Fibroblast of the aortic adventitia (primary cell): ENCODE results near the gene PPP2R1B. TPM values are rescaled to one million over a fixed set of nuclear protein-coding genes. Genes with fewer than 3 reads are reported as not detected.
"Not testable (repeated sequence)": the region's sequence is repeated elsewhere in the genome, so short reads cannot be mapped to it uniquely, and the experiment has no call there.

Source experiments
- DNase-seq: peaks from one replicate; pipeline ENCODE4 v3.0.0-alpha.2; 2010; ENCODE audit warnings: low read depth
- H3K4me3 ChIP-seq: 2 replicates; pipeline ENCODE4 v1.5.1; 2011; ENCODE audit warnings: low read depth, mild to moderate bottlenecking, control low read depth, low read length, moderate library complexity
- total RNA-seq: library from RNA; depleted of rRNA; stranded (reverse); fragments of >200 nt; gene quantifications from 2 replicates; pipeline ENCODE4 v1.2.3, GENCODE V29; 2012; ENCODE audit warnings: low replicate concordance
- TF ChIP-seq, protein P1 (sequence below): IDR thresholded peaks from 2 replicates; pipeline ENCODE4 v1.5.1; 2011; ENCODE audit warnings: mild to moderate bottlenecking, low read length, control low read depth, inconsistent platforms; ENCODE audit not compliant: insufficient read depth

Gene PPP2R1B
- total RNA-seq, 1 donor = 27.1 TPM

- TF ChIP-seq, protein P1, sequence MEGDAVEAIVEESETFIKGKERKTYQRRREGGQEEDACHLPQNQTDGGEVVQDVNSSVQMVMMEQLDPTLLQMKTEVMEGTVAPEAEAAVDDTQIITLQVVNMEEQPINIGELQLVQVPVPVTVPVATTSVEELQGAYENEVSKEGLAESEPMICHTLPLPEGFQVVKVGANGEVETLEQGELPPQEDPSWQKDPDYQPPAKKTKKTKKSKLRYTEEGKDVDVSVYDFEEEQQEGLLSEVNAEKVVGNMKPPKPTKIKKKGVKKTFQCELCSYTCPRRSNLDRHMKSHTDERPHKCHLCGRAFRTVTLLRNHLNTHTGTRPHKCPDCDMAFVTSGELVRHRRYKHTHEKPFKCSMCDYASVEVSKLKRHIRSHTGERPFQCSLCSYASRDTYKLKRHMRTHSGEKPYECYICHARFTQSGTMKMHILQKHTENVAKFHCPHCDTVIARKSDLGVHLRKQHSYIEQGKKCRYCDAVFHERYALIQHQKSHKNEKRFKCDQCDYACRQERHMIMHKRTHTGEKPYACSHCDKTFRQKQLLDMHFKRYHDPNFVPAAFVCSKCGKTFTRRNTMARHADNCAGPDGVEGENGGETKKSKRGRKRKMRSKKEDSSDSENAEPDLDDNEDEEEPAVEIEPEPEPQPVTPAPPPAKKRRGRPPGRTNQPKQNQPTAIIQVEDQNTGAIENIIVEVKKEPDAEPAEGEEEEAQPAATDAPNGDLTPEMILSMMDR = no peak
- no peak overlapping the region for H3K4me3 ChIP-seq
- no peak for DNase-seq
Observed at GRCh38 chr11:111785886-111786412, 19.8 kb upstream of the PPP2R1B start.

GRCh38 chr11:111785076-111785475 is 18.9 kb upstream of the PPP2R1B start:
- TF ChIP-seq, protein P1 = no peak
- no peak for DNase-seq
- H3K4me3 ChIP-seq = no peak overlapping the region

DNA sequence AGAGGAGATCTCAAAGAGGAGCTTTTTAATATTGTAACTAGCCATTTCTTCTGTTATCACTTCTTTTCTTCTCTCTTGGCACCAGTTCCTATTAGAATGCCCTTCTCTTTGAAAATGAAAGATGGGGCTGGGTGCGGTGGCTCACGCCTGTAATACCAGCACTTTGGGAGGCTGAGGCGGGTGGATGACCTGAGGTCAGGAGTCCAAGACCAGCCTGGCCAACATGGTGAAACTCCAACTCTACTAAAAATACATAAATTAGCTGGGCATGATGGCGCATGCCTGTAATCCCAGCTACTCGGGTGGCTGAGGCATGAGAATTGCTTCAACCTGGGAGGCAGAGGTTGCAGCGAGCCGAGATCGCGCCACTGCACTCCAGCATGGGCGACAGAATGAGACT is 18.1 kb upstream of the PPP2R1B start:
- not testable (repeated sequence) for H3K4me3 ChIP-seq, DNase-seq

DNA sequence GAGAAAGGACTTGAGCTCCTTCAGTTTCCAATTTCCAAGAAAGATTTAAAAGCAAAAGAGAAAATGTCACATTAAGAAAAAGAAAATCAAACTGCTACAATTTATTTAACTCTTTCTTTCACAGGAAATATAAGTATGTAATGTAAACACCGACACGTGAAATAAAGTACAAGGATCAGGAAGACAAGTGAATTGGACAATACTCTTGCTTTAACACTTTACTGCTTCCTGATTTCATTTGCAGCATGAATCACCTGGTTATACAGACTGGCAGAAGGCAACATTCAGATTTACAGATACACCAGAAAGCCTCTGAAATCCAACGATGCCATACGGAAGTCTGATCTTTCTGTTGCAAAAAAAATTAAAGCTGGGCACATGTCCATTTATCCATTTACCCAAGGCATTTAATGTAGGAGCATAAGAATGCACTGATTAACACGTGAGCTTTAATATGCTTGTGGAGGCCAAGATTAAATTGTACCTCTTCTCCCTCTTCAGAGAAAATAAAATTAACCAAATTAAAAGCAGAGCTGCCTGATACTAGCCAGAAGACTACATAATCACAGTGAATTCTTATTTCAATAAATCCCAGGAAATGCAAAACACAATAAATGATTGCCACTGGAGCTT is 16.0 kb upstream of the PPP2R1B start:
- TF ChIP-seq, protein P1 = no peak
- no peak overlapping the region for H3K4me3 ChIP-seq
- no peak for DNase-seq

DNA sequence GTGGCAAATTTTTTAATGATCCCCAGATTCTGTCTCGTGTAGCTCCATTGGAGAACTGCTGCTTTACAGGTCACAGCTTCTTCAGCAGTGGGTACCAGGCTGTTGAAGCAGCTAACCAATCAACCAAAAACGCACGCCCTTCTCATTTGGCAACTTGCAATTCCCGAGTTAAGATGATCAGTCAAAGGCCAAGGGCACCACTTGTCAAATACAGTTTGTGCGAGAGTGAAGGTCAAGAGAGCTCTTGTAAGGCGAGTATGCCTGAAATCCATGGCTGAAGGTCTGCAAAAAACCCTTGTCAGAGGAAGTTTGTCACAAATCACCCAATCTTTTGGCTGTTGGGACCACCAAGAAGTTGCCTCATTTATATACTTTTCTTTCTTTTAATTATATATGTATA is 12.9 kb upstream of the PPP2R1B start:
- TF ChIP-seq, protein P1 = no peak
- no peak overlapping the region for H3K4me3 ChIP-seq
- no peak for DNase-seq

- TF ChIP-seq, protein P1 = no peak
- no peak for DNase-seq
- no peak overlapping the region for H3K4me3 ChIP-seq
Observed at GRCh38 chr11:111778047-111778558, 11.9 kb upstream of the PPP2R1B start.

DNA sequence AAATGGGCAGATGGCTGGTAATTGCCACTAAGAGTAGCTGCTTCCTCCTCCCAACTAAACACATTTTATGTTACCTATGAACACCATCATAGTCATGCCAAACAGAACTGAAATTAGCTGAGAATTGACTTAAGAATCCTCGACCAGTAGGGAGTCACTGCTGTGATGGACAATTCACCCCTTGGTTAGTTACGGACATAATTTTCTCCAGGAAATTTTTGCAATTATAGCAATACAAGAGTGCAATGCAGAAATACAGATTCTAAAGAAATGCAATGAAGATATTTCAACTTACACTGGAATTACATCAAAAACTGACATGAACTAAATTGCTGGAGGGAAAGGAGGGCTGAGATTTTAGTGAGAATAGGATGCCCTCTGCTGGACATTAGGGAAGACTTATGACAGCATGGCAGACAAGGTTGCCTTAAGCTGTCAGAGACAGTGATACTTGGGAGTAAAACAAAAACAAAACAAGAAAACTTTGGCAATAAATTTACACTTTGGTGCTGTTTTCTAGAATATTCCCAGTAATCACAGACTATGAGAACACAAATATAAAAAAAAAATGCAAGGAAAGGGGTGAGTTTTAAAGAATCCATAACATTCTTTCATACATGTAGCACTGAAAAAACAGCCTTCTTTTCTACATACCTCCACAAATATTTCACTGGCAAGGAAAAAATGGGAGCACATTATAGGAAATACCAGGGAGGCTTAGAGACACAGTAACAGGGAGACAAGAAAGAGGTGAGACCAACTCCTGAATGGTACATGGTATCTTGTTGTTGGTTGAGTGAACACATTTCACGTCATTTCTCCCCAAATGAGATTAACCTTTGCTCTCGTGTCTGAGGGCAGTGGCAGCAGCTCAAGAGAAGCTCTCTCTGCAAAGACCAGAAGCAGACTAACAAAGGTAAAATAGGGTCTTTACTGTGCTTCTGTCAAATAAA is 11.2 kb upstream of the PPP2R1B start:
- TF ChIP-seq, protein P1 = peak; percentile 70
- peak; percentile 91 for DNase-seq
- H3K4me3 ChIP-seq = no peak overlapping the region
